ENCODE measurements around the gene RPL5. TPM values are rescaled to one million over a fixed set of nuclear protein-coding genes. Genes with fewer than 3 reads are reported as not detected.

Gene RPL5
- total and polyA plus RNA-seq, 9 of the 15 experiments (the other 6 are each of a cell fraction or from before 2014, with no cell fraction given) = 1,467 to 4,252 (median 2,454) TPM

DNA sequence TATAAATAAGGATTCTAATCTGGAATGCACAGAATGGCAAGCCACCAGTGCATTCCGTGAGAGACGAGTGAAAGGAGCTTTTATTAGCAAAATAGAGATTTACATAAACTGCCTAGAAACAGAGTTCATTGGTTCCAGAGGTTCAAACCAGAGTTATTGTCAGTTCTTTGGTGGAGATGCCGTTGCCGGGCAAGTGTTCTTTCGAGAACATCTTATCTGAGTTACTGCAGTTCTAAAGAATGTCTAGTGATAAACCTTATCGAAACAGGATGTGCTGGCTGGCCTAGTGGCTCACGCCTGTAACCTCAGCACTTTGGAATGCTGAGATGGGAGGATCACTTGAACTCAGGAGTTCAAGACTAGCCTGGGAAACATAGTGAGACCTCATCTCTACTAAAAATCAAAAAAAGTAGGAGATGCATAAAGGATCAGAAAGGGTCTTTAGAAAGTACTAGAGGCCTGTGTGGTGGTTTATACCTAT is 27.1 kb upstream of the RPL5 start (continued):
- TF ChIP-seq, protein P1, sequence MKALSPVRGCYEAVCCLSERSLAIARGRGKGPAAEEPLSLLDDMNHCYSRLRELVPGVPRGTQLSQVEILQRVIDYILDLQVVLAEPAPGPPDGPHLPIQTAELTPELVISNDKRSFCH (CRISPR knock-in tag; IDR thresholded peaks at IDR 0.05) = no peak
- TF ChIP-seq, protein P1 (tag; IDR thresholded peaks at IDR 0.05) = no peak
- TF ChIP-seq SRF (CRISPR knock-in tag; IDR thresholded peaks at IDR 0.05) (no peak), MTA2 (IDR thresholded peaks at IDR 0.05; ENCODE audit: low read depth) (peak; percentile 78), FOS (IDR thresholded peaks at IDR 0.05; ENCODE audit: extremely low read depth, insufficient read length) (peak; percentile 30), CBX8 (IDR thresholded peaks at IDR 0.05; ENCODE audit: borderline replicate concordance, extremely low read depth, low read depth, low read length, poor library complexity, severe bottlenecking) (no peak), ZKSCAN3 (CRISPR knock-in tag; IDR thresholded peaks at IDR 0.05) (no peak), EZH2 (IDR thresholded peaks at IDR 0.05; ENCODE audit: borderline replicate concordance, low read depth, low read length) (no peak), PHTF2 (CRISPR knock-in tag; IDR thresholded peaks at IDR 0.05) (no peak), XRCC5 (IDR thresholded peaks at IDR 0.05; ENCODE audit: low read depth, low read length) (no peak), ZNF134 (CRISPR knock-in tag; conservative IDR thresholded peaks at IDR 0.05) (no peak), ZNF561 (CRISPR knock-in tag; conservative IDR thresholded peaks at IDR 0.05) (no peak), POLR2A (conservative IDR thresholded peaks at IDR 0.05) (no peak)
- TF ChIP-seq, protein P2, sequence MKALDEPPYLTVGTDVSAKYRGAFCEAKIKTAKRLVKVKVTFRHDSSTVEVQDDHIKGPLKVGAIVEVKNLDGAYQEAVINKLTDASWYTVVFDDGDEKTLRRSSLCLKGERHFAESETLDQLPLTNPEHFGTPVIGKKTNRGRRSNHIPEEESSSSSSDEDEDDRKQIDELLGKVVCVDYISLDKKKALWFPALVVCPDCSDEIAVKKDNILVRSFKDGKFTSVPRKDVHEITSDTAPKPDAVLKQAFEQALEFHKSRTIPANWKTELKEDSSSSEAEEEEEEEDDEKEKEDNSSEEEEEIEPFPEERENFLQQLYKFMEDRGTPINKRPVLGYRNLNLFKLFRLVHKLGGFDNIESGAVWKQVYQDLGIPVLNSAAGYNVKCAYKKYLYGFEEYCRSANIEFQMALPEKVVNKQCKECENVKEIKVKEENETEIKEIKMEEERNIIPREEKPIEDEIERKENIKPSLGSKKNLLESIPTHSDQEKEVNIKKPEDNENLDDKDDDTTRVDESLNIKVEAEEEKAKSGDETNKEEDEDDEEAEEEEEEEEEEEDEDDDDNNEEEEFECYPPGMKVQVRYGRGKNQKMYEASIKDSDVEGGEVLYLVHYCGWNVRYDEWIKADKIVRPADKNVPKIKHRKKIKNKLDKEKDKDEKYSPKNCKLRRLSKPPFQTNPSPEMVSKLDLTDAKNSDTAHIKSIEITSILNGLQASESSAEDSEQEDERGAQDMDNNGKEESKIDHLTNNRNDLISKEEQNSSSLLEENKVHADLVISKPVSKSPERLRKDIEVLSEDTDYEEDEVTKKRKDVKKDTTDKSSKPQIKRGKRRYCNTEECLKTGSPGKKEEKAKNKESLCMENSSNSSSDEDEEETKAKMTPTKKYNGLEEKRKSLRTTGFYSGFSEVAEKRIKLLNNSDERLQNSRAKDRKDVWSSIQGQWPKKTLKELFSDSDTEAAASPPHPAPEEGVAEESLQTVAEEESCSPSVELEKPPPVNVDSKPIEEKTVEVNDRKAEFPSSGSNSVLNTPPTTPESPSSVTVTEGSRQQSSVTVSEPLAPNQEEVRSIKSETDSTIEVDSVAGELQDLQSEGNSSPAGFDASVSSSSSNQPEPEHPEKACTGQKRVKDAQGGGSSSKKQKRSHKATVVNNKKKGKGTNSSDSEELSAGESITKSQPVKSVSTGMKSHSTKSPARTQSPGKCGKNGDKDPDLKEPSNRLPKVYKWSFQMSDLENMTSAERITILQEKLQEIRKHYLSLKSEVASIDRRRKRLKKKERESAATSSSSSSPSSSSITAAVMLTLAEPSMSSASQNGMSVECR (CRISPR knock-in tag; IDR thresholded peaks at IDR 0.05) = no peak
- TF ChIP-seq, protein P3, sequence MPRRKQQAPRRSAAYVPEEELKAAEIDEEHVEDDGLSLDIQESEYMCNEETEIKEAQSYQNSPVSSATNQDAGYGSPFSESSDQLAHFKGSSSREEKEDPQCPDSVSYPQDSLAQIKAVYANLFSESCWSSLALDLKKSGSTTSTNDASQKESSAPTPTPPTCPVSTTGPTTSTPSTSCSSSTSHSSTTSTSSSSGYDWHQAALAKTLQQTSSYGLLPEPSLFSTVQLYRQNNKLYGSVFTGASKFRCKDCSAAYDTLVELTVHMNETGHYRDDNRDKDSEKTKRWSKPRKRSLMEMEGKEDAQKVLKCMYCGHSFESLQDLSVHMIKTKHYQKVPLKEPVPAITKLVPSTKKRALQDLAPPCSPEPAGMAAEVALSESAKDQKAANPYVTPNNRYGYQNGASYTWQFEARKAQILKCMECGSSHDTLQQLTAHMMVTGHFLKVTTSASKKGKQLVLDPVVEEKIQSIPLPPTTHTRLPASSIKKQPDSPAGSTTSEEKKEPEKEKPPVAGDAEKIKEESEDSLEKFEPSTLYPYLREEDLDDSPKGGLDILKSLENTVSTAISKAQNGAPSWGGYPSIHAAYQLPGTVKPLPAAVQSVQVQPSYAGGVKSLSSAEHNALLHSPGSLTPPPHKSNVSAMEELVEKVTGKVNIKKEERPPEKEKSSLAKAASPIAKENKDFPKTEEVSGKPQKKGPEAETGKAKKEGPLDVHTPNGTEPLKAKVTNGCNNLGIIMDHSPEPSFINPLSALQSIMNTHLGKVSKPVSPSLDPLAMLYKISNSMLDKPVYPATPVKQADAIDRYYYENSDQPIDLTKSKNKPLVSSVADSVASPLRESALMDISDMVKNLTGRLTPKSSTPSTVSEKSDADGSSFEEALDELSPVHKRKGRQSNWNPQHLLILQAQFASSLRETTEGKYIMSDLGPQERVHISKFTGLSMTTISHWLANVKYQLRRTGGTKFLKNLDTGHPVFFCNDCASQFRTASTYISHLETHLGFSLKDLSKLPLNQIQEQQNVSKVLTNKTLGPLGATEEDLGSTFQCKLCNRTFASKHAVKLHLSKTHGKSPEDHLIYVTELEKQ (CRISPR knock-in tag; IDR thresholded peaks at IDR 0.05) = no peak
- TF ChIP-seq, protein P4, sequence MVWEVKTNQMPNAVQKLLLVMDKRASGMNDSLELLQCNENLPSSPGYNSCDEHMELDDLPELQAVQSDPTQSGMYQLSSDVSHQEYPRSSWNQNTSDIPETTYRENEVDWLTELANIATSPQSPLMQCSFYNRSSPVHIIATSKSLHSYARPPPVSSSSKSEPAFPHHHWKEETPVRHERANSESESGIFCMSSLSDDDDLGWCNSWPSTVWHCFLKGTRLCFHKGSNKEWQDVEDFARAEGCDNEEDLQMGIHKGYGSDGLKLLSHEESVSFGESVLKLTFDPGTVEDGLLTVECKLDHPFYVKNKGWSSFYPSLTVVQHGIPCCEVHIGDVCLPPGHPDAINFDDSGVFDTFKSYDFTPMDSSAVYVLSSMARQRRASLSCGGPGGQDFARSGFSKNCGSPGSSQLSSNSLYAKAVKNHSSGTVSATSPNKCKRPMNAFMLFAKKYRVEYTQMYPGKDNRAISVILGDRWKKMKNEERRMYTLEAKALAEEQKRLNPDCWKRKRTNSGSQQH (CRISPR knock-in tag; IDR thresholded peaks at IDR 0.05) = no peak
- TF ChIP-seq, protein P5, sequence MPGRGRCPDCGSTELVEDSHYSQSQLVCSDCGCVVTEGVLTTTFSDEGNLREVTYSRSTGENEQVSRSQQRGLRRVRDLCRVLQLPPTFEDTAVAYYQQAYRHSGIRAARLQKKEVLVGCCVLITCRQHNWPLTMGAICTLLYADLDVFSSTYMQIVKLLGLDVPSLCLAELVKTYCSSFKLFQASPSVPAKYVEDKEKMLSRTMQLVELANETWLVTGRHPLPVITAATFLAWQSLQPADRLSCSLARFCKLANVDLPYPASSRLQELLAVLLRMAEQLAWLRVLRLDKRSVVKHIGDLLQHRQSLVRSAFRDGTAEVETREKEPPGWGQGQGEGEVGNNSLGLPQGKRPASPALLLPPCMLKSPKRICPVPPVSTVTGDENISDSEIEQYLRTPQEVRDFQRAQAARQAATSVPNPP (IDR thresholded peaks at IDR 0.05; ENCODE audit: borderline replicate concordance, insufficient read depth, insufficient read length) = no peak
- TF ChIP-seq, protein P6, sequence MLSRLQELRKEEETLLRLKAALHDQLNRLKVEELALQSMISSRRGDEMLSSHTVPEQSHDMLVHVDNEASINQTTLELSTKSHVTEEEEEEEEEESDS (CRISPR knock-in tag; IDR thresholded peaks at IDR 0.05) = no peak

Measured in K562 (cell line).